Kidney epithelial cell (primary cell): ENCODE results near the gene TRPC4AP. TPM values are rescaled to one million over a fixed set of nuclear protein-coding genes. Genes with fewer than 3 reads are reported as not detected.
"Not testable (repeated sequence)": the region's sequence is repeated elsewhere in the genome, so short reads cannot be mapped to it uniquely, and the experiment has no call there.

ENCODE experiments used
- DNase-seq: peaks from one replicate; pipeline ENCODE4 v3.0.0-alpha.2; 2010; ENCODE audit warnings: low read depth
- H3K27me3 ChIP-seq: 2 replicates; pipeline ENCODE4 v1.6.0; 2011; ENCODE audit warnings: low read length; ENCODE audit not compliant: control insufficient read depth, insufficient read depth
- H3K36me3 ChIP-seq: 2 replicates; pipeline ENCODE4 v1.5.1; 2011; ENCODE audit warnings: low read length; ENCODE audit not compliant: control insufficient read depth, insufficient read depth
- H3K4me3 ChIP-seq: 2 replicates; pipeline ENCODE4 v1.5.1; 2011; ENCODE audit warnings: low read depth, mild to moderate bottlenecking, control low read depth, low read length
- total RNA-seq: library from RNA; depleted of rRNA; stranded (reverse); fragments of >200 nt; gene quantifications from 2 replicates; pipeline ENCODE4 v1.2.3, GENCODE V29; 2015
- TF ChIP-seq, protein P1 (sequence below): IDR thresholded peaks from 2 replicates; pipeline ENCODE4 v1.5.1; 2011; ENCODE audit warnings: mild to moderate bottlenecking, moderate library complexity, low read length, control low read depth, inconsistent platforms; ENCODE audit not compliant: insufficient read depth, poor library complexity, severe bottlenecking

The TRPC4AP gene
- total RNA-seq, 1 donor from 2014 or later, result 78.8 TPM

GRCh38 chr20:35085477-35086225 lies 7.0 kb downstream of the TRPC4AP start:
- H3K4me3 ChIP-seq, result no peak overlapping the region
- no peaks in the 10 kb centered on the region for H3K36me3 ChIP-seq
- TF ChIP-seq, protein P1, sequence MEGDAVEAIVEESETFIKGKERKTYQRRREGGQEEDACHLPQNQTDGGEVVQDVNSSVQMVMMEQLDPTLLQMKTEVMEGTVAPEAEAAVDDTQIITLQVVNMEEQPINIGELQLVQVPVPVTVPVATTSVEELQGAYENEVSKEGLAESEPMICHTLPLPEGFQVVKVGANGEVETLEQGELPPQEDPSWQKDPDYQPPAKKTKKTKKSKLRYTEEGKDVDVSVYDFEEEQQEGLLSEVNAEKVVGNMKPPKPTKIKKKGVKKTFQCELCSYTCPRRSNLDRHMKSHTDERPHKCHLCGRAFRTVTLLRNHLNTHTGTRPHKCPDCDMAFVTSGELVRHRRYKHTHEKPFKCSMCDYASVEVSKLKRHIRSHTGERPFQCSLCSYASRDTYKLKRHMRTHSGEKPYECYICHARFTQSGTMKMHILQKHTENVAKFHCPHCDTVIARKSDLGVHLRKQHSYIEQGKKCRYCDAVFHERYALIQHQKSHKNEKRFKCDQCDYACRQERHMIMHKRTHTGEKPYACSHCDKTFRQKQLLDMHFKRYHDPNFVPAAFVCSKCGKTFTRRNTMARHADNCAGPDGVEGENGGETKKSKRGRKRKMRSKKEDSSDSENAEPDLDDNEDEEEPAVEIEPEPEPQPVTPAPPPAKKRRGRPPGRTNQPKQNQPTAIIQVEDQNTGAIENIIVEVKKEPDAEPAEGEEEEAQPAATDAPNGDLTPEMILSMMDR, result no peak
- no peaks in the 10 kb centered on the region for H3K27me3 ChIP-seq
- no peak for DNase-seq

GRCh38 chr20:35084998-35085397 lies 7.6 kb downstream of the TRPC4AP start:
- TF ChIP-seq, protein P1, result no peak
- Histone ChIP-seq H3K36me3 (no peaks in the 10 kb centered on the region), H3K27me3 (no peaks in the 10 kb centered on the region), H3K4me3 (no peak overlapping the region)
- DNase-seq, result no peak

- not testable (repeated sequence) for H3K4me3 ChIP-seq, DNase-seq, H3K27me3 ChIP-seq, H3K36me3 ChIP-seq
These were observed 12.3 kb downstream of the TRPC4AP start for GRCh38 chr20:35080348-35080642.

DNA sequence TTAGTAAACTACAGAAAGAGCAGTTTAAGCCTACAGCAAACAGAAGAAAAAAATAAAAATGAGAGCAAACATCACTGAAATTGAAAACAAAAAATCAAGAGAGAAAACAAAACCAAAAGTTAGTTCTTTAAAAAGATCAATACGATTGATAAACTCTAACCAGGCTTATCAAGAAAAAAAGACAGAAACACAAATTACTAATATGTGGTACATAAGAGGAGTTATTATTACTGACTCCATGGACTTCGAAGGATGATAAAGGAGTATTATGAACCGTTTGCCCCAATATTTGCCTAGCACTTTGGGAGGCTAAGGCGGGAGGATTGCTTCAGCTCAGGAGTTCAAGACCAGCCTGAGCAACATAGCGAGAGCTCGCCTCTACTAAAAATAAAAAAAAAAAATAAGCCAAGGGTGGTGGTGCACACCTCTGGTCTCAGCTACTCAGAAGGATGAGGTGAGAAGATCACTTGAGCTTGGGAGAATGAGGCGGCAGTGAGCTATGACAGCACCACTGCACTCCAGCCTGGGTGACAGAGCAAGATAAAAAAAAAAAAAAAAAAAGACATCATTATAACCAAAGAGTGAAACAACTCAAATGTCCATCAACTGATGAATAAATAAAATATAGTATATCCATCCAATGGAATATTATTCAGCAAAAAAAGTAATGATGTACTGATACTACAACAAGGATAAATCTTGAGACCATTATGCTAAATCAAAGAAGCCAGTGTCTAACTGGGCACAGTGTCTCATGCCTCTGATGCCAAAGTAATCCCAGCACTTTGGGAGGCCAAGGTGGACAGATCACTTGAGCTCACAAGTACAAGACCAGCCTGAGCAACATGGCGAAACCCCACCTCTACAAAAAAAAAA lies 12.9 kb downstream of the TRPC4AP start:
- Histone ChIP-seq H3K36me3 (no peaks in the 10 kb centered on the region), H3K27me3 (no peaks in the 10 kb centered on the region), H3K4me3 (no peak overlapping the region)
- DNase-seq, result no peak
- TF ChIP-seq, protein P1, result no peak

GRCh38 chr20:35077872-35078271 lies 14.7 kb downstream of the TRPC4AP start:
- Histone ChIP-seq H3K4me3 (no peak overlapping the region), H3K36me3 (no peaks in the 10 kb centered on the region), H3K27me3 (no peaks in the 10 kb centered on the region)
- TF ChIP-seq, protein P1, result no peak
- DNase-seq, result no peak

GRCh38 chr20:35077341-35077740 lies 15.3 kb downstream of the TRPC4AP start:
- no peak overlapping the region for H3K4me3 ChIP-seq
- H3K27me3 ChIP-seq, result no peaks in the 10 kb centered on the region
- no peaks in the 10 kb centered on the region for H3K36me3 ChIP-seq
- no peak for DNase-seq
- TF ChIP-seq, protein P1, result no peak

- H3K27me3 ChIP-seq, H3K36me3 ChIP-seq, DNase-seq, H3K4me3 ChIP-seq: not testable (repeated sequence)
These were observed 21.0 kb downstream of the TRPC4AP start for GRCh38 chr20:35071436-35072153.
